NOMO-1 treated with DMSO at 0.1 percent for 48 hours (cell line): ENCODE data around the gene SMAD9.

Experiments
- DNase-seq: peaks from one replicate; lab custom pipeline; 2025; ENCODE audit not compliant: unreplicated experiment; lab: John Stamatoyannopoulos, UW

Gene SMAD9

GRCh38 chr13:36866232-36866631 lies 53.8 kb downstream of the SMAD9 start:
- DNase-seq = no peak

- DNase-seq = no peak
Observed at GRCh38 chr13:36865265-36865664, 54.8 kb downstream of the SMAD9 start.

- DNase-seq = no peak
Observed at GRCh38 chr13:36862722-36863121, 57.3 kb downstream of the SMAD9 start.

- no peak for DNase-seq
Observed at GRCh38 chr13:36862002-36862685, 57.9 kb downstream of the SMAD9 start.

GRCh38 chr13:36859259-36859658 lies 60.8 kb downstream of the SMAD9 start:
- DNase-seq = no peak

GRCh38 chr13:36858290-36858689 lies 61.7 kb downstream of the SMAD9 start:
- DNase-seq = peak; percentile 58

- no peak for DNase-seq
Observed at GRCh38 chr13:36857253-36857652, 62.8 kb downstream of the SMAD9 start.

GRCh38 chr13:36850790-36851438 lies 69.1 kb downstream of the SMAD9 start:
- DNase-seq = peak; percentile 20

- no peak for DNase-seq
Observed at GRCh38 chr13:36848199-36848982, 71.6 kb downstream of the SMAD9 start.

- DNase-seq = no peak
Observed at GRCh38 chr13:36847606-36848005, 72.4 kb downstream of the SMAD9 start.

GRCh38 chr13:36841391-36841790 lies 78.6 kb downstream of the SMAD9 start:
- no peak for DNase-seq

GRCh38 chr13:36840718-36841250 lies 79.3 kb downstream of the SMAD9 start:
- no peak for DNase-seq

GRCh38 chr13:36839981-36840380 lies 80.1 kb downstream of the SMAD9 start:
- no peak for DNase-seq

- DNase-seq = no peak
Observed at GRCh38 chr13:36839281-36839680, 80.8 kb downstream of the SMAD9 start.

GRCh38 chr13:36837354-36838092 lies 82.5 kb downstream of the SMAD9 start:
- DNase-seq = no peak

GRCh38 chr13:36834299-36834698 lies 85.7 kb downstream of the SMAD9 start:
- no peak for DNase-seq

- no peak for DNase-seq
Observed at GRCh38 chr13:36831291-36831690, 88.7 kb downstream of the SMAD9 start.

GRCh38 chr13:36829753-36830152 lies 90.3 kb downstream of the SMAD9 start:
- no peak for DNase-seq

- DNase-seq = no peak
Observed at GRCh38 chr13:36822785-36823184, 97.3 kb downstream of the SMAD9 start.

- peak; percentile 21 for DNase-seq
Observed at GRCh38 chr13:36820222-36820621, 99.8 kb downstream of the SMAD9 start.

- peak; percentile 39 for DNase-seq
Observed at GRCh38 chr13:36819739-36820090, 100.3 kb downstream of the SMAD9 start.
